OCI-M1 (cell line): ENCODE data around the gene LRTM2.
"Not testable (repeated sequence)": the region's sequence is repeated elsewhere in the genome, so short reads cannot be mapped to it uniquely, and the experiment has no call there.

ENCODE experiments used
- DNase-seq: peaks from one replicate; lab custom pipeline; 2025; lab: John Stamatoyannopoulos, UW

The LRTM2 gene

DNA sequence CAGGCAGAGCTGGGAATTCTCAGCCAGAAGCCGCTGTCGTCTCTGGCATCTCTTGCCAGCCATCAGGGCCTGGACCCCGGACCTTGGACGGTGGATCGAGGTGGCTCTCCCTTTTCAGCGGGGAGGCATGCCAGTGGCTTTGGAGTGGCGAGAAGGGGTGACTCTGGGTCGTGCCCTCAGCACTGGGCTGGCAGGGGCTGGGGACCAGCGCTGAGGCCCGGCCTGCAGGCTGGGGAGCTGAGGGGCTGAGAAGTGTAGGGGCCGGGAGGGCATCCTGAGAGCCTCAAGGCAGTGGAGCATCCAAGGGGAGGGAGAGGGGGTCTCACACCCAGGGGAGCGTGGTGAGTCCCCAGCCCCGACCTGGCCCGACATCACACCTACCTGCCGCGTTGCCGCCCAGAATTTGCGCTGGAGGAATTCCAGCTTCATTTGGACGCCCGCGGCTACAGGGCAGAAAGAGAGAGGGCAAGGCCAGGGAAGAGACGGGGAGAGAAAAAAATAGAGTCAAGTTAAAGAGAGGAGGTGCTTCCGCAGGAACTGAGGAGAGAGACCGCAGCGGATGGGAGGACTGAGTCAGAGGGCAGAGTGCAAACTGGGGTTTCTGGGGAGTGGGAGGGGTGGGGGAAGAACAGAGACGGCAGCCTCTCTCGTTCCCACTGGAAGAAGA is 9.0 kb upstream of the LRTM2 start:
- DNase-seq, result no peak

DNA sequence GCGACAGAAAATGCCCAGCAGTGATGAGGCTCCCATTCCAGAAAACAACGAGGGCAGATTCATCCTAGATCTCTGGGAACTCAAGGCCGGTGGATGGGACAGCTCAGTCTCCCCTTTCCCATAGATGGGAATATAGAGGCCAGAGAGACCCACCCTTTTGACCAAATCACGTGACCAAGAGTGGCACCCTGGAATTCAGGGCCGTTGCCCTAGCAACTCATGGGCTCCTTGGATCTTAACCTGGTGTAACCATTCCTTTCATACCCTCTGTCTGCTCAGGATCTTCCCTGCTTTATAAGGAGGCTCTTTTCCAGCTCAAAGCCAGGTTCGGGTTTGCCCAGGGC is 8.4 kb upstream of the LRTM2 start:
- no peak for DNase-seq

DNA sequence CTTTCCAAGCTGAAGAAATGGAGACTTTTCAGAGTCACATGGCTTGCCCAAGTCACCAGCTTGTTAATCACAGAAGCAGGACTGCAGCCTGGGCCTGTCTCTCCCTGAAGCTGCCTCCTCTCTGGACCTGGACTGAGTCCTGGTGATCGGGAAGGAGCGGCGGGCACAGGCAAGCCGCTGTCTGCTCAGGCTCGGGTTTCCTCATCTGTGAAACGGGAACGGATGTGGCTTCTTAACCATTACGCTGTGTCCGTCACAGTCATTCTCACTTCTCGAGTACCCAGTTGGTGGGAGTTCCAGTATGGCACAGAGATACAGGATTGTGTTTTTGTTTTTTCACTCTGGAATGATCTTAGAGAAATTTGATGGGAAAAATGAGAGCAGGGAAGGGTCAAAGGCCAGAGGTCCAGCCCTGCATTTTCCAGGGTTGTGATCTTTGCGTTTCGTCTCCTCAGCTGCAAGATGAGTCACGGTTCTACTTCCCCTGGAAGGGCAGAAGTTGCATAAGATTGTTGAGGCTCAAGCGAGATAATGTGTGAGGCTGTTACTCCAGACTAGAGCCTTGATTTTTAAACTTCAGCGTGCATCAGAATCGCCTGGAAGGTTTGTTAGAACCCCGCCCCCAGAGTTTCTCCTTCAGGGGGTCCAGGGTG is 7.6 kb upstream of the LRTM2 start:
- DNase-seq, result peak; percentile 83

DNA sequence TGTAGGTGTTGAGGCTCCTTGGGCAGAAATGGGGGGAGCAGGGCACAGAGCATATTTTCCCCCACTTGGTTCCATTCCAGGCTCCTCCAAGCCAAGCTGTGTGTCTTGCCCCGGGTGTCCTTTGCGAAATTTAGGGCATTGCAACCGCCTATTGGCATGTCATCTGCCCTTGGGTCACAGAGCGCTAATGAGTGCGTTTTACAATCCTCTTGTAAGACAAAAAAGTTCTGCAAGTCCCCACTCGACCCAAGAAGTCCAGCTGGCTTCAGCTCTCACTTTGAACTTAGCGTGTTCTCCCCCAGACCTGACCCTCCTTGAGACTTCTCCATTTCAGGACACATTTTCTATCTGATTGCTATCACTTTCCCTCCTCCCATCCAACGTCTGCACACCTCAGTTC is 6.1 kb upstream of the LRTM2 start:
- DNase-seq, result no peak

DNA sequence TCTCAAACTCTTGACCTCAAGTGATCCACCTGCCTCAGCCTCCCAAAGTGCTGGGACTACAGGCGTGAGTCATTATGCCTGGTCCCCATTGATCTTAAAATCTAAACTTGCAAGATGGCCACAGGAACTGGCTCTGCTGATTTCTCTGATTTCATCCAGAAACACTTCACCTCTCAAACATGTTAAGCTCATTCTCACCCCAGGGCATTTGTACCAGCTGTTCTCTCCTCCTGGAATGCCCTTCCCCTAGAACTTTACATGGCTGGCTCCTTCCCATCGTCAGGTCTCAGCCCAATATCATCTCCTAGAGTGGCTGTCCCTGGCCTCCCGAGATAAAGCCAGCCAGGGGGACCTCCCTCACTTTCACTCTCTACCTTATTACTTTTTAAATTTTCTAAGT is 5.3 kb upstream of the LRTM2 start:
- DNase-seq, result no peak

DNA sequence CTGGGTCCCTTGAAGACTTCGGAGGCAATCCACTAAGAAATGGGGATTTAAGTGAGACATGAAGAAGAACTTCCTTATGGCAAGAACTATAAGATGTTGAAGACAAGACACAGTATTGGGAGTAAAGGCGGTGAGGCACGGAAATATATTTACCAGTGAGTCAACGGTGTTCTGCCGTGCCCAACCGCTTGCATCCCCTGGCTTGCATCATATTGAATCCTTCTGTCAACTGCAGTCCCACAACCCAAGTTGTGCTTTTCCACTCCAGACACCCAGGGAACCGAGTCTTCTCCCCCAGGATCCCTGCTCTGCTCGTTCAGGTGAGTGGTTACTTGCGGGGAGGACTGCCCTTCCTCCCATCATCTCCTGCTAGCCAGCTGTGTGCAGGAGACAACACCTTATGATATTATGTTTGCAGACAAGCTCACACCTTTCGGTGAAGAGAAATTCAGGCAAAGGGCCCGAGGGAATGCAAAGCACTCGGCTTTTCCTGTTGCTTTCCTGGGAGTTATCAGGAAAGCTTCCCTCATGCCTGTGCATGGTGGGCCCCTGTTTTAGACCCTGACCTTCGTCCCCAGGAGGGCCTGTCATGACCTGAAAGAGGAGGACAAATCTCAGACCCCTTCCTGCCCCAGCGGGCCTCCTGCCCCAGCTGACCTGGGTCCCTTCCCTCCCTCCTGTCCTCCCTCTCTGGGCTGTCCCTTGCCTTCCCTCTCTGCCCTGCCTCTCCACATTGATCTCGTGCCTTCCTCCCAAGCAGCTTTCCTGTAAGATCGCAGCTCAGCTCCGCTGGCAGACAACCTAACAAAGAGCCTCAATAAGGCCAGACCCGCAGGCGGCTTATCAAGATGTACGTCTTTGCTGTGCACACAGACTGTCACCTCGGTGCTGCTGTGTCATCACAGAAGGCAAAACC is 4.3 kb upstream of the LRTM2 start:
- peak; percentile 34 for DNase-seq

DNA sequence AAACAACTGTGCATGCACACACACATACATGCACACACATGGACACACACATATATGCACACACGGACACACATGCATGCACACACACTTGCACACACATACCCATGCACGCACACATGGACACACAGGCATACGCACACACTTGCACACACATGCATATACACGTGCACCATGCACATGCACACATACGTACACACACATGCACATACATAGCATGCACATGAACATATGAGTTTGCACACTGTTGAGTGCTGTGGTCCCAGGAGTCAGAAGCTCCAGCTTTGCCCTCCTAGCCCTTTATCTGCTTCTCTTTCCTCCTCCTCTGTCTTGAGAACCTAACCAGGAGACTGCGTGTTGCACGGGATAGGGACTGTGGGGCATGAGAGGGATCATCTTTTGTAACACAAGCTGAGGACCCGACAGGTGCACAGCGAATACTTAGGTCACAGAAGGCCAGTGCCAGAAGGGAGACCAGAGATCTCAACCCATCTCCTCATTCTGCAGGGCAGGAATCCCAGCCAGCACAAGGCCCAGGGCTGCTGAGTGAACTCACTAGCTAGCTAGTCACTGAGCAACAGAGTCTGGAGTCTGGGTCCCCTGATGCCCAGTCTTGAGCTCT is 3.5 kb upstream of the LRTM2 start:
- no peak for DNase-seq

DNA sequence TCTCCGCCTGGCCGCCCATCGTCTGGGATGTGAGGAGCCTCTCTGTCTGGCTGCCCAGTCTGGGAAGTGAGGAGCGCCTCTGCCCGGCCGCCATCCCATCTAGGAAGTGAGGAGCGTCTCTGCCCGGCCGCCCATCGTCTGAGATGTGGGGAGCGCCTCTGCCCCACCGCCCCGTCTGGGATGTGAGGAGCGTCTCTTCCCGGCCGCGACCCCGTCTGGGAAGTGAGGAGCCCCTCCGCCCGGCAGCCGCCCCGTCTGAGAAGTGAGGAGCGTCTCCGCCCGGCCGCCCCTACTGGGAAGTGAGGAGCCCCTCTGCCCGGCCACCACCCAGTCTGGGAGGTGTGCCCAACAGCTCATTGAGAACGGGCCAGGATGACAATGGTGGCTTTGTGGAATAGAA is 2.4 kb upstream of the LRTM2 start:
- not testable (repeated sequence) for DNase-seq

DNA sequence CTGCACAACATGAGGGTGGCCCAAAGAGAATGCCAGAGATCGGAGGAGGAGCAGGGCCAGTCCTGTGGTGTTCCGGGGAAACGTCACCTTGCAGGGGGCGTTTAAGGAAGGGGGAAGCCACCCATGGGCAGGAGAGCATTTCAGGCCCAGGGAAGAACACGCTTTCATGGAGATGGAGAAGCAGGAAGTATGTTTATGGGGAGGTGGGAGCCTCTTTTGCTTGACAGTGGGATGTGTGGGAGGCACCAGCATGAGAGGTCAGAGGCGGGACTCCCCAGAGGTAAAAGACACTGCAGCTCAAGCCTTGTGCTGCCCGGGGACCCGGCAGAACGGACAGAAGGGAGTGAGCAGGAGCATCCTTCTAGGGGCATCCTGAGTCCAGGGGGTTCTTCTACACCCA is 1.3 kb upstream of the LRTM2 start:
- DNase-seq, result no peak

DNA sequence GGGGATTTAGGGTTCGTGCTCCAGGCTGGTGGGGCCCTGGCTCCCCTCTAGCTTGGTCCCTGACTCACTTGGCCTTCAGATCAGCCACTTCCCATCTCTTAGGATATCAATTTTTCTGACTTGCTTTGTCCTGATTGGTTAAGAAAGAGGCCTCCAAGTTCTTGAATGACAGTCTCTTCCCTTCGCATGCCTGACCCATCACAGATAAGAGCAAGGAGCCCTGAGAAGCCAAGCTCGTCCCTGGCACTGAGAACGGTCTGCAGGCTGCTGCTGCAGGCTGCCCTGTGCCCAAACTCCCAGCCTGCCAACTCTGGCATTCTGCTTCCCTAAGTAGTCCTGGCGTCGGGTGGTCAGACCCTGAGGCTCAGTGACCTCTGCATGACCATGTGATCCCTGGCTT is 794 bp upstream of the LRTM2 start:
- no peak for DNase-seq

DNA sequence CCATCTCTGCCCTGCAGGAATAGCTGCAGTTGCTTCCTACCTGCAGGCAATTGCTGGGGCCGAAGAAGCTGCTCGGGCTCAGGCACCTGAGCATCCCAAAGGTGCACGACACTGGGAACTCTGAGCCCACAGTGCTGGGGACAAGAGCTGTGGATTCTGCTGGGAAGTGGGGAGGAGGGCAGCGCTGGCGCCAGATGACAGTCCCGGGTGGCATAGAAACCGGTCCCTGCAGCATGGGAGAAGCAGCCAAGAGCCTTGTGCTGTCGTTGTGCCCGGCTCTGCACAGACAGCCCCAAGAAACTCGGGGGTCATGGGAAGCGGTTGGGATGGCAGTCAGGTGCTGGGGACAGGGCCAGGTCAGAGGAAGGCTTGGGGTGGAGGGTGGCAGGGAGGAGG is 529 bp downstream of the LRTM2 start:
- DNase-seq, result no peak

DNA sequence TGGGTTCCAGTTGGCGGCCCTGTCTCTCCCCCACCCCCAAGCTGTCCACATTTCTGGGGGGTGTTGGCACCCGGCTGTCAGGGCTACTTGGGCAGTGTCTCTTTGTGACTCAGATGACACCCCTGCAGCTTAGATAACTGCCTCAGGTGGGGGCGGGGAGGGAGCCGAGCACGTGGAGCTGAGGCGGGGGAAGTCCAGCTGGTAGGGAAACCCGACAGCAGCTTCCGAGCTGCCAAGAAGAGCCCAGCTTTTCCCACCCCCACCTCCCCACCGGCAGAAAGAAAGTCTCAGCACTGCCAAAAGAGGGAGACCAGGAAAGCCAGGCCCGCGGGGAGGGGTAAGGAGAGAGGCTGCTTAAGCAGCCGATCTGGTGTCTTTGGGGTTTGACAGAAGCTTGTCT is 1.4 kb downstream of the LRTM2 start:
- no peak for DNase-seq

DNA sequence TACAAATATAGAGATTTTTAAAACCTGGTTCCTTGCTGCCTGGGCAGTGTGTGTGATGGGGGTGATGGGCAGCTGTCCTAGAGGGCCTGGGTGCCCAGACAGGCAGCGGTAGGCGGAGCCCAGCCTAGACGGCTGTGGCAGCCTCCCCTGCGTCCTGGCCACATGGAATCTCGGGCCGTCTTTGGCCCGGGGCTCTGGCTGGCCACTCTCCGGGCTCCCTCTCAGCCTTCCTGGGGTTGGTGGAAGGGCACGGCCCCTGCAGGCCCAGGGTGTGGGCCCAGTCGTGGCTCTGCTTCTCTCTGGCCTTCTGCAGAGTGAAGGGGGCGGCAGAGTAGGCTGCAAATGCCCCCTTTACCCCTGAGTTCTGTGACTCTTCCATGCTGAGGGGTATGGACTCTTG is 2.3 kb downstream of the LRTM2 start:
- DNase-seq, result no peak

DNA sequence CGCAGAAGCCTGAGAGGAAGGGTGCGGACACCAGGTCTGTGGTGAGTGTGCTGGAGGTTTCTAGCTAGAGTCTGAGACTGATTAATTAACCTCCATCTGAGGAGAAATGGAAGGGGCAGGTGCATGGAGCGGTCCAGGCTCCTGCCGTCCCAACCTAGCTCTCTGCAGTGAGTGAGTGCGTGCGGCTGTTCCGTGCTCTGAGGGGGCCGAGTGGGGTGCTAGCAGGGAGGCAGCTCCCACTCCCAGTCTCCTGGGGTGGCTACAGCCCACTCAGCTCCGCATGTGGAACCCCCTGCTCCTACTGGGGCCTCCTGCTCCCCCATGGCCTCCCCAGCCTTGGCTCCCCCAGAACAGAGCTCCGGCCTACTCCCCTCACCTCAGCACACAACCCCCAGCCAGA is 2.9 kb downstream of the LRTM2 start:
- DNase-seq, result no peak

DNA sequence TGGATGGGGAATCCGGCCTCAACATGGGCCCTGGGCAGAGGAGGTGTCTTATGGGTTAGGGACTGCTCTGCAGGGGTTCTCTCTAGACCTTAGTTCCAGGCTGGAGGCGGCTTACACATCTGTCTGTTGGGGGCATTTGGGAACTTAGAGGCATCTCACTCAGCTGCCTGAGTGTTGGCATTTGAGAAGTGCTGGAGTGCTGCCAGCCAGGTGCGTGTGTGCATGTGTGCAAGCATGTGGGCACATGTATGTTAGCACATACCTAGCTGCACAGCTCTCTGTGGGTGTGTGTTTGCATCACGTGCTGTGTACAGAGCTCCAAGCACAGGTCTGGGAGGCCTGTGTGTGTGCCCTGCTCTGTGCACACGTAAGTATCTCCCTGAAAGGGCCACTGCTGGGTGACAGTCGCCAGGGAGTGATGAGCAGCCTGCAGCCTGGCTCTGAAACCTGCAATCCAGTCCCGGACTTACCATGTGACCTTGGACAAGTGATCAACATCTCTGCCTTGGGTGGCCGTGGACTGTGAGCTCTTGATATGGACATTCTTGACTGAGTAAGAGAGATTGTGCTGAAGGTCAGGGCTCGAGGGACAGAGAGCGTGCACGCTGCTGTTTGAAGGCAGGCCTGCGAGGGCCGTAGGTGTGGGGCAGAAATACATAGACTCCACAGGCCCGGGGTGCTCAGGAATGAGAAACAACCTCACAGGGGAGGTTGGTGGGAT is 5.2 kb downstream of the LRTM2 start:
- DNase-seq, result no peak

DNA sequence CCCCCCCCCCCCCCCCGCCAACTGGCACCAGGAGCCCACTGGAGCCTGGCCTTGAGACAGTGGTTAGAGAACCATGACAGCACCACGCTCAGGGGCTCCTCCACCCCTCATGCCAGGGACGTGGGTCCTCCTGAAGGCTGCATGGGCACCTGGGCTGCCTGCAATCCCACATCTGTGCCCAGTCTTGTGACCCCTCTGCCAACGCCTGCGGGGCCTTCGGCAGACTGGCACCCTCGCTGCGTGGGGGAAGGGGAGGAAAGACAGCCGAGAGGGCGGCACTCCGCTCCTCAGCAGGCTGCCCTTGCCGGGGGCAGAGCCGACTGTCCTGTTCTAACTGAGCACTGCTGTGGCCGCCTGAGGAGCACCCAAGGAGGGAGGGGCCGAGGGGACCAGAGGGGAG is 6.0 kb downstream of the LRTM2 start:
- DNase-seq, result no peak

DNA sequence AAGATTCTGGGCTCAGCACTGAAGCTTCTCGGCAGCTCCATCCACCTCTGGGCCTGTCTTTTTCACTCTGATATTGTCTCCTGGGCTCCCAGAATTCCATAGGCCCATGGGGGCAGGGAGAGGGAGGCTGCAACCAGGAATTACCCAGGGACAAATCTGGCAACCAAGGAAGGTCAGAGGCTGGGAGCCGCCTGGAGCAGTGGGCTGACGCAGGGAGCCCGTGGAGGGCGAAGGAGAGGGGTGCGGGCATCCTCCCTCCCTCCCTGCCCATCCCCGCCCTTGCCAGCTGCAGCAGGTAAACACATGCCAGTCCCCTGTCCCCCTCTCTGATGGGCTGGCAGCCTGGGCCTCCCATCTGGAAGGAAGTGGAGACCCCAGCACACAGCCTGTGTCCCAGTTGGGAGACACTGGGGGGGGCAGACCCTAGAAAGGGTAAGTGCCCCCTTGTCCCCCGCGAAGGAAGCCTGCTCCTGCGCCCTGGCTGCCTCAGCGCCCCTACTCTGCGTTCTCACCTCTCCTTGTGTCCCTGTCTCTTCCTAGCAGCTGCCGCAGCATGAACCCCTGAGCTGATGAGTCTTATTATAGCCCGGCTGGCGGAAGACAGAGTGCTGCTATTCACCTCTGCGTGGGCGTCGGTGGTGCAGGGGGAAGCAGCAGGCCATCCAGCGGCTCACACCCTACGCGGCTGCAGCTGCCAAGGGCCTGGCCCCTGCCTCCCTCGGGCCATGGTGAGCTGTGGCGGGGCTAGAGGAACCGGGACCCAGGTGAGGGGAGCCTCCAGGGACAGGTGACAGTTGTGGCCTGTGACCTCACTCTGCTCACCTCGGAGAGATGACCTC is 6.7 kb downstream of the LRTM2 start:
- DNase-seq, result no peak

DNA sequence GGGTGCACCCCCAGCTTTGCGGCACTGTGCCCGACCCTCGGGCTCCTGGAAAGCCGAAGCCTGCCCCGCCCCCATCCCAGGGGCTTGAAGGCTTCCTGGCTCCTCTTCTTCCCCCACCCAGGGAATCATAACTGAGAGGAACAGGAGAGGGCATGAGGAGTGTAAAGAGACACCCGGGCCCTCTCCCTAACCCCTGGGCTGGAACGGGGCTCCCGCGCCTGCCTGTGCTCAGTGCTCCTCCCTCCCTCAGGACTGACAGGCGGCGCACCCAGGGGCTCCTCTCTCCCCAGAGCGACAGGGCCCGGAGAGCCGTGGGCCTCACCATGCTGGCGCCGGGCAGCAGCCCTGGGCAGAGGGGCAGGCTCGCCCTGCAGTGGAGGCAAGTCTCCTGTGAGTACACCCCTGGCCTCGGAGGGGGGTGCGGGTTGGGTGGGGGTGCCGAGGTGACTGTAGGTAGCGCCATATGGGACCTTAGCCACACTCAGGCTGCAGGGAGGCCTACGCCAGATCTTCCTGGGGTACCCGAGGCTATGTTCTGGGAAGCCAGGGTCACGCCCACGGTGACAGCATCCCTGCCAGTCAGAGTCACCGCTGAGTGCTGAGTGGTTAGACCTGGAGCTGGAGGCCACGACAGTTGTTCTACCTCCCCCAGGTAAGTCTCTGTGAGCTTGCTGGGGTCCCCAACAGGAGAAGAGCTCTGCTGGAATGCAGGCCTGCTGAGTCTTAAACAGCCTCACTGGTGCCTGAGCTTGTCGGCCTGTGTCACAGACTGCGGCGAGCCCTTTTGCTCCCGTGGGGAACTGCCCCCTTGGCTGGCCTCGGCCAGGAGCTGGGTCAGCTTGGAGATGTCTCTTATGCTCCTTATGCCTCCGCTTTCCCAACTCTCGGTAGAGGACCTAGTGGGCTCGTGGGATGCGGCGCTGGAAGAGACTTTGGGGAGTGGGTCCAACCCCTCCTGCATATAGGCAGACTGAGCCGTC is 7.8 kb downstream of the LRTM2 start:
- no peak for DNase-seq

DNA sequence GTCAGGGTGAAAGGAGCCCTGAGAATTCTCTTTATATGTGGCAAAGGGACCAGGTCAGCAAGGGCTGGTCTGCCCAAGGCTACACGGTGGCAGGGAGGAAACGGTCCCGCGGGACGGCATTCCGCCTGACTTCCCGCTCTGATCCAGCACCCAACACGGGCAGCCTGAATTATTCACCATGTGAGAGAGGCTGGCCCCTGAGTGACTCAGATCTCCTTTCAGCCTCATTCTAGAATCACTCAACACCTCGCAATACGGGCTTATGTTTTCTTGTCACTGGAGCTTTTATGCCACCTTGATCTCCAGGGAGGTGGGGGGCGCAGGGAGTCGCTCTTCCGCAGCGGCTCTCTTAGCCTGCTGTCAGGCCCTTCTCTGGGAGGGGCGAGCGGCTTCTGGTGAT is 8.5 kb downstream of the LRTM2 start:
- DNase-seq, result no peak

DNA sequence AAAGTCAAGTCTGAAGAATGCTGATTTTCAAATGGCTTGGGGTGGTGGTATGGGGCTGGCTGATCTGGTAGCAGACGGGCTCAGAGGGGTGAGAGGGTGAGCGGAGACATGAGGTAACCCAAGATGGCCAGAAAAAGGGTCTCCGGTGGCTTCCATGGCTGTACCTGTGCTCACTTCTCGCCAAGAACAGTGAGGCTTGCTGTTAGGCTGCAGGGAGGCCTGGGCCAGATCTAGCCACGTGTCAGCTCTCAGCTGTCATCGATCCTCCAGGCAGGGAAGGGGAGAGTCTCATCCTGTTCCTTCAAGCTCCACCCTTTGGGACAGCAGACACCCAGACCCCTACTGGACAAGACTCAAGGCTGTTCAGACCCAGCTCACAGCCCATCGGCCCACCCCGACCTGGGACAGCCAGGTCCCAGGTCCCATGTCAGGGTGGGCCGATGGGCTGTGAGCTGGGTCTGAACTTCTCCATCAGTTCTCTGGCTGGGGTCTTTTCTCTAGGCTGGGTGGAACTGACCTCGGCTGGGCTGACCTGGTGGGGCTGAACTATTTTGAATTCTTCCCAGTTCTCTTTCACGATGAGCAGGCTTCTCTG is 9.0 kb downstream of the LRTM2 start:
- DNase-seq, result no peak
